Measurements from ENCODE around the gene CRIM1.
A peak's percentile ranks its signal among the peaks of the same experiment; 100 is the strongest.

The CRIM1 gene

GRCh38 chr2:36589230-36589630 lies 233.7 kb downstream of the CRIM1 start:
- DNase-seq = no peak

DNA sequence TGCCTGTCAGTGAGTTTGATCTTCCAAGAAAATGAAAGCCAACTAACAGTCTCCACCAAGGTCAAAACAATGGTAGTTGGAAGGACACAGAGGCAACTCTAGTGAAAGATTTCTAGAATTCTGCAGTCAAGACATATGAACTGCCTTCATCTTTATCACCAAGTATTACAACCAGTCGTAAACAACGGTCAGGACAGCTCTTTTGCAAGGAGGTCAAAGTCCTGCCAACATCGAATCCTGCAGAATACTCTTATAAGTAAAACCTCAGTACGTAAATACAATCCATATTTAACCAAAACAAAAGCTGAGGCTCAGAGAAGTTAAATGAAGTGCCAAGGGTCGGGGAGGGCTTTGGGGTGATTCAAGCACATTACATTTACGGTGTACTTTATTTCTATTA lies 239.3 kb downstream of the CRIM1 start:
- DNase-seq = no peak

DNA sequence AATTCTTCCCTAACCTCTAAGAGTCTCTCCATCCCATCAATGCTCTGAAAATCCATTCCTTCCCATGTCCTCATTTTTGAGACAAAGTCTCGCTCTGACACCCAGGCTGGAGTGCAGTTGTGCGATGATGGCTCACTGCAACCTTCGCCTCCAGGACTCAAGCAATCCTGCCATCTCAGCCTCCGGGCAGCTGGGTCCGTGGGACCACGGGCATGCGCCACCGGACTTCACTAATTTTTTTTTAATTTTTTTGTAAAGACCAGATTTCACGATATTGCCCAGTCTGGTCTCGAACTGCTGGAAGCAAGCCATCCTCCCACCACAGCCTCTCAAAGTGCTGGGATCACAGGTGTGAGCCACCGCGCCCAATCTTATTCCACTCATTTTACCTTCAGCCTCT lies 240.8 kb downstream of the CRIM1 start:
- no peak for DNase-seq

- DNase-seq = no peak
Measured at GRCh38 chr2:36597003-36597531, 241.5 kb downstream of the CRIM1 start.

GRCh38 chr2:36597532-36598377 lies 242.2 kb downstream of the CRIM1 start, which contains the start of gene FEZ2:
Gene FEZ2 (minus strand): TSS chr2:36598168. CDS start chr2:36598142, 26 bp downstream.
- DNase-seq = peak; percentile 54

All from activated CD4-positive, alpha-beta T cell treated with anti-CD3 and anti-CD28 coated beads for 4 hours (primary cell).